Spleen (tissue), 11 donors: ENCODE measurements around the gene ATXN3L. TPM values are rescaled to one million over a fixed set of nuclear protein-coding genes. Genes with fewer than 3 reads are reported as not detected.

ENCODE experiments used
- DNase-seq: peaks from one replicate; pipeline ENCODE4 v3.0.0-alpha.2; 2020
- H3K27ac ChIP-seq, 8 donors: fragments of 200-600 bp; sonication (generic) in 7 of 8; 1 replicate in 4 of 8; 2 replicates in 4 of 8; pipeline versions ENCODE4 v1.5.0 to v1.8.0; 2016 to 2021; ENCODE audit warnings: inconsistent platforms in 4 of 8, mild to moderate bottlenecking in 4 of 8, moderate library complexity in 1 of 8
- H3K27me3 ChIP-seq, 7 donors: fragments of 200-600 bp; sonication (generic) in 6 of 7; replicated peaks in 1 of 7; 1 replicate in 4 of 7; 2 replicates in 3 of 7; pipeline versions ENCODE4 v1.5.0 to v1.8.0; 2016 to 2021; ENCODE audit warnings: inconsistent platforms in 3 of 7, mild to moderate bottlenecking in 1 of 7
- H3K36me3 ChIP-seq, 6 donors: fragments of 200-600 bp; sonication (generic) in 5 of 6; 1 replicate in 4 of 6; 2 replicates in 2 of 6; pipeline versions ENCODE4 v1.5.0 to v1.8.0; 2016 to 2021; ENCODE audit warnings: inconsistent platforms in 2 of 6
- H3K4me1 ChIP-seq, 6 donors: fragments of 200-600 bp; sonication (generic) in 5 of 6; 1 replicate in 3 of 6; 2 replicates in 3 of 6; pipeline versions ENCODE4 v1.5.0 to v1.8.0; 2016 to 2021; ENCODE audit warnings: inconsistent platforms in 3 of 6
- H3K4me3 ChIP-seq, 8 donors: fragments of 200-600 bp; sonication (generic) in 7 of 8; 1 replicate in 4 of 8; 2 replicates in 4 of 8; pipeline versions ENCODE4 v1.5.0 to v1.8.0; 2016 to 2021; ENCODE audit warnings: inconsistent platforms in 4 of 8, mild to moderate bottlenecking in 4 of 8, moderate library complexity in 2 of 8
- H3K9me3 ChIP-seq, 8 donors: fragments of 200-600 bp; sonication (generic) in 7 of 8; 1 replicate in 4 of 8; 2 replicates in 4 of 8; pipeline versions ENCODE4 v1.5.0 to v1.8.0; 2016 to 2021; ENCODE audit warnings: inconsistent platforms in 4 of 8
- CTCF ChIP-seq, 11 experiments: fragments of 200-600 bp in 7 of 11; fragments of 450-650 bp in 4 of 11; sonication (generic) in 4 of 11; IDR thresholded peaks in 8 of 11; conservative IDR thresholded peaks in 3 of 11; 1 replicate in 7 of 11; 2 replicates in 4 of 11; pipeline versions ENCODE4 v1.4.0 to v1.8.0; 2016 to 2021; ENCODE audit warnings: antibody characterized with exemption in 11 of 11, inconsistent platforms in 4 of 11, mild to moderate bottlenecking in 1 of 11
- POLR2A ChIP-seq, 3 donors: fragments of 450-650 bp; IDR thresholded peaks; one replicate each; pipeline ENCODE4 v1.5.1; 2017; ENCODE audit warnings: antibody characterized with exemption in 3 of 3, mild to moderate bottlenecking in 1 of 3
- POLR2AphosphoS5 ChIP-seq, 3 donors: sonication (generic); formaldehyde crosslinking; IDR thresholded peaks; one replicate each; pipeline ENCODE4 v1.5.1; 2017; ENCODE audit warnings: antibody characterized with exemption in 3 of 3
- WGBS, 5 donors: extraction: QIAGEN DNeasy Blood & Tissue Kit in 3 of 5; methylation state at CpG; one replicate each; pipeline versions ENCODE4 v1.1.5 to v1.1.7; 2013 to 2018; 5-methylcytosine and 5-hydroxymethylcytosine counted together
- intact Hi-C: fragments of 100-400 bp; cut with DNase I; formaldehyde crosslinking; loops from one replicate; pipeline ENCODE4 v1.15.0; 2023; ENCODE audit warnings: low total_unique reads
- polyA plus RNA-seq, 3 donors: library from polyadenylated mRNA; stranded (reverse); fragments of 200-250 nt; gene quantifications; one replicate each; pipeline ENCODE4 v1.2.1, GENCODE V29; 2013
- total RNA-seq, 7 donors: library from RNA; depleted of rRNA in 3 of 7; stranded (reverse); fragments of >200 nt in 3 of 7; fragmentation: NEBNext Ultra II Directional in 4 of 7; extraction: Animal tissue kit (Norgen Biotek cat#: 25700) in 4 of 7; gene quantifications; one replicate each; pipeline versions ENCODE4 v1.1.0 to v1.2.1, GENCODE V29; 2016 to 2021
- donor health status: healthy with polysubstance abuse.
- donor health status: DM: no; HTN: no; CAD: no; lungs with moderate emphysema.
- donor health status: DM: no; HTN: no; CAD: no.
- donor health status: Bipolar disorder and iron deficiency.
- donor health status: healthy.
- donor health status: DM: no; HTN: no; CAD: no.
- donor health status: DM: yes; HTN: yes; CAD: no.

Gene ATXN3L
- total and polyA plus RNA-seq, 10 donors, result not detected

- H3K4me1 ChIP-seq, result peaks cover 0 to 12% (median 2%) of the 10 kb centered on the region in 6 donors
- TF ChIP-seq CTCF (IDR thresholded peaks at IDR 0.05 in 8 of 11, conservative IDR thresholded peaks at IDR 0.05 in 3 of 11) (no peak), POLR2AphosphoS5 (IDR thresholded peaks at IDR 0.05) (no peak), POLR2A (IDR thresholded peaks at IDR 0.05) (no peak)
- peak overlapping the region in 6 of 8 donors; percentile 13 to 72 (median 59) for H3K27ac ChIP-seq
- peaks cover 0 to 6% (median 0%) of the 10 kb centered on the region in 6 donors for H3K36me3 ChIP-seq
- peaks cover 0 to 19% (median 13%) of the 10 kb centered on the region in 8 donors for H3K9me3 ChIP-seq
- no peaks in the 10 kb centered on the region for H3K27me3 ChIP-seq
- intact Hi-C loops, result no loop called here
- DNase-seq, result no peak
- no peak overlapping the region for H3K4me3 ChIP-seq
- 67 to 93% (median 88%) methylated on average over 1 of the region's 1 CpG for WGBS, 5 donors
Measured at GRCh38 chrX:13283950-13284546, 35.8 kb downstream of the ATXN3L start.

- Histone ChIP-seq H3K4me3 (no peak overlapping the region), H3K4me1 (peaks cover 0 to 12% (median 2%) of the 10 kb centered on the region in 6 donors), H3K27me3 (no peaks in the 10 kb centered on the region), H3K27ac (peak overlapping the region in 7 of 8 donors; percentile 16 to 72 (median 54)), H3K9me3 (peaks cover 0 to 19% (median 13%) of the 10 kb centered on the region in 8 donors), H3K36me3 (peaks cover 0 to 6% (median 0%) of the 10 kb centered on the region in 6 donors)
- no peak for TF ChIP-seq POLR2AphosphoS5 (IDR thresholded peaks at IDR 0.05)
- TF ChIP-seq POLR2A (IDR thresholded peaks at IDR 0.05), result no peak
- TF ChIP-seq CTCF (IDR thresholded peaks at IDR 0.05 in 8 of 11, conservative IDR thresholded peaks at IDR 0.05 in 3 of 11), result peak in 1 of 11 experiments; percentile 10
- 38 to 64% (median 44%) methylated on average over 2 of the region's 2 CpGs for WGBS, 5 donors
- intact Hi-C loops, result no loop called here
- no peak for DNase-seq
Measured at GRCh38 chrX:13283512-13283911, 36.3 kb downstream of the ATXN3L start.

GRCh38 chrX:13281289-13281688, 38.6 kb downstream of the ATXN3L start:
- H3K27me3 ChIP-seq, result no peaks in the 10 kb centered on the region
- intact Hi-C loops, result no loop called here
- peaks cover 0 to 19% (median 13%) of the 10 kb centered on the region in 8 donors for H3K9me3 ChIP-seq
- 80 to 97% (median 90%) methylated on average over 4 to 6 of the region's 6 CpGs for WGBS, 5 donors
- peaks cover 0 to 6% (median 0%) of the 10 kb centered on the region in 6 donors for H3K36me3 ChIP-seq
- DNase-seq, result no peak
- peaks cover 0 to 12% (median 2%) of the 10 kb centered on the region in 6 donors for H3K4me1 ChIP-seq
- TF ChIP-seq CTCF (IDR thresholded peaks at IDR 0.05 in 8 of 11, conservative IDR thresholded peaks at IDR 0.05 in 3 of 11), result no peak
- TF ChIP-seq POLR2AphosphoS5 (IDR thresholded peaks at IDR 0.05), result no peak
- no peak for TF ChIP-seq POLR2A (IDR thresholded peaks at IDR 0.05)
- no peak overlapping the region for H3K4me3 ChIP-seq
- no peak overlapping the region for H3K27ac ChIP-seq

- DNase-seq, result no peak
- 79 to 91% (median 85%) methylated on average over 6 to 9 of the region's 9 CpGs for WGBS, 5 donors
- H3K27me3 ChIP-seq, result peaks cover 0 to 4% (median 0%) of the 10 kb centered on the region in 7 donors
- intact Hi-C loops, result no loop called here
- no peak overlapping the region for H3K4me3 ChIP-seq
- H3K9me3 ChIP-seq, result peaks cover 0 to 3% (median 0%) of the 10 kb centered on the region in 8 donors
- peaks cover 0 to 12% (median 2%) of the 10 kb centered on the region in 6 donors for H3K4me1 ChIP-seq
- H3K36me3 ChIP-seq, result no peaks in the 10 kb centered on the region
- TF ChIP-seq POLR2A (IDR thresholded peaks at IDR 0.05) (no peak), POLR2AphosphoS5 (IDR thresholded peaks at IDR 0.05) (no peak), CTCF (IDR thresholded peaks at IDR 0.05 in 8 of 11, conservative IDR thresholded peaks at IDR 0.05 in 3 of 11) (no peak)
- no peak overlapping the region for H3K27ac ChIP-seq
Measured at GRCh38 chrX:13279279-13280018, 40.4 kb downstream of the ATXN3L start.
